T-helper 2 cell treated with Interferon-gamma antibody and Interleukin-4, amounts not matched to agents 100 ng/mL and 5 ng/mL, for 36 hours (primary cell): Measurements from ENCODE around the gene NSDHL. TPM values are rescaled to one million over a fixed set of nuclear protein-coding genes. Genes with fewer than 3 reads are reported as not detected.
"Not testable (repeated sequence)": the region's sequence is repeated elsewhere in the genome, so short reads cannot be mapped to it uniquely, and the experiment has no call there.

Source experiments
- intact Hi-C: fragments of 100-400 bp; cut with micrococcal nuclease; formaldehyde crosslinking; loops from one replicate; pipeline ENCODE4 v1.15.1; 2023
- total RNA-seq: library from RNA; stranded (reverse); gene quantifications from 2 replicates; pipeline ENCODE4 v1.2.3, GENCODE V29; 2022

The NSDHL gene
- 14.6 and 14.8 TPM in 2 replicates for total RNA-seq

DNA sequence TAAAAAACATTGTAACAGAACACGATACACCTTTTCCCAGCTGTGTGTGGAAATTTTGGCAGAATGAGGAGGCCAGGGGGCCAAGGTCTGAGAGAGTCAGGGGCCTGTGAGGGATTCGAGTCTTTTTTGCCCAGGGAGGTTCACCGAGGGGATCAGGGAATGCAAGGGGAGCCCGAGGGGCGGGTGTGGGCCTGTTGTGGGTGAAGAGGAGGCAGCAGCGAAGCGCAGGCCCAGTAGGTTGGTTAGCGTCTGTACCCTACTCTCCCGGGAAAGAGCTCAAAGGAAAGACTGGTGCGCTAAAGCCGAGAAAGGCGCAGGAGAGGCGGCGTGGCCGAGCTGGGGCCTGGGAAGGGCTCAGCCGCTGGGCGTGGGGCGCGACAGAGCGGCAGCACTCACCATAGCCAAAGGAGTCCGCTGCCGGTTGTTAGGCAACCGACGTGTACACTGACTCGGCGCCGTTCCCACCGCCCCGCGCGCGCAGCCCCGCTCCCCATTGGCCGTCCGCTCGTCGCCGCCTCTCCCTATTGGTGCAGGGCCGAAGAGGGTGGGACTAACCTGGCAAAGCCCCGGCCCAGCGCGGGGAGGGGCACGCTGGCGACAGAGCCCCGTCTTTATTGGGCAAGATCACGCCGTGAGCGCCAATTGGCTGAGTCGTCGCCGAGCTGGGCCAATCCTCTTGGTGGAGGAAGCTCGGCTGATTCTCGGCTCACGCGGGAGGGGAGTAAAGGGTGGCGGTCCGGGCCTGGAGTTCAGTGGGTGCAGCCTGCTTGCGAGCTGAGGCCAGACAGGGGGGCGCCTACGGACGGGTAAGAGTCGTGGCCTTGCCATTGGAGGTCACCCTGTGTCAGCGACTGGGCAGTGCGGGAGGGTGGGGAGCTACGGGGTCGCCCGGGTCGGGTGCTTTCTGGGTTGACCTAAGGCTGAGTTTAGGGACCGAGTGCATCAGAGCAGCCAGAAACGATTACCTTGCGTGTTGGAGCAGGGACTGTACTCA, at the start of gene NSDHL, which contains the start of gene CETN2:
Gene NSDHL (plus strand): TSS at position 752 of the 994 bp plus-strand sequence. CDS start 15,262 bp downstream, outside the sequence.
Gene CETN2 (minus strand): TSS at position 446 of the 994 bp plus-strand sequence. CDS start 47 bp downstream, at position 399.
- intact Hi-C loops, result loop anchor here (5.0 kb wide), 2 partner anchors 1433 to 1848 kb away; partner anchors contain the start of genes HMGB3 and VMA21

- intact Hi-C loops, result not testable (repeated sequence)
Observed at GRCh38 chrX:152787062-152787461, 43.8 kb upstream of the NSDHL start.

DNA sequence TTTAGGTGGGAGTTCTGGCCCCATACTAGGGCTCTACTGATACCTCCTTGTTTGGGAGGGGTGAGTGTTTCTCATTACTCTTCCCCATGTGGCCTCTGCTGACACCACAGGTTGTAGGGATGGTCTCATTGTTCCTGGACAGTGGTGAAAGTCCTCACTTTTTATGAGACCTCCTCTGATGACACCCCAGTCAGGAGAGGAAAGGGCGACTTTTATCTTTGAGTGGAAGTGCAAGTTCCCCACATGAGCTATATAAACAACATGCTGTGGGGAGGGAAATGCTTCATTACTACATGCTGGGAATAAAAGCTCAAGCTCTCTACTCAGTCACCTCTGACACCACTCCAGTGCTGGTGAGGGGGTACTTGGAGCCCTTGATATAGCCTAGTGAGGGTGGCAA, 31.9 kb upstream of the NSDHL start:
- intact Hi-C loops, result no loop called here

- intact Hi-C loops, result no loop called here
Observed at GRCh38 chrX:152806035-152806434, 24.8 kb upstream of the NSDHL start.

DNA sequence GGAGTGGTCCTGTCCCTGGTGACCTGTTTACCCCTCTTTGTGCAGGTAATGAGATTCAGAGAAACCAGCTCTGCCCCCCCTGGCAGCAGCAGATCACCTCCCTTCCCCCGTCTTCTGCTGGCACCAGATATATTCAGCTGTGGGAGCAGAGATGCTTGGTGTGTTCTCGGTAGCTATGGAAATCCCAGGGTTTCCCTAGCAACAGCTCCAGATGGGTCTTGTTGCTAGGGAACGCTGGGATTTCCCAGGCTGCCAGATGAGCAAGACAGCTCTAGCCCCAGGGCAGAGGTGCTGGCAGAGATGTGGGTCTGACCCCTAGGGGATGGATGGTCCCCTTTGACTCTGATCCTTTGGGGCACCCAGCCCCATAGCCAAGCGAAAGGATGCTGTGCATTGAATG, 20.5 kb upstream of the NSDHL start:
- intact Hi-C loops, result no loop called here

DNA sequence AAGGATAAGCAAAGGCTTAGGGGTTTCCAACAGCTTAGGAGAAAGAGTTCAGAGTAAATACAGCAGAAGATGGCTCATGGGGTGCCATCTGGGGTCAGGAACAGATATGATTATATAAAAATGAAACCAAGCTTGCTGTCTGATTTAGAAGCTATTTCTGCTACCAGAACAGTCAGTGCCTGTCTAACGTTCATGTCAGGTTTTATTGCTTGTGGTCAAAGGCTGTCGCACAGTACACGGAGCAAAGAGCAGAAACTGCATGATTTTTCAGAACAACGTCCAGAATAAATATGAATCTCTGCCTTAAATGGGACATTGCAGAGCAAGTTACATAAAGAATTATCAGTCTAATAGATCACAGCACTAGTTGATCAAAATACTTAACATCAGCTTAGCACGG, 17.7 kb upstream of the NSDHL start:
- intact Hi-C loops, result no loop called here

DNA sequence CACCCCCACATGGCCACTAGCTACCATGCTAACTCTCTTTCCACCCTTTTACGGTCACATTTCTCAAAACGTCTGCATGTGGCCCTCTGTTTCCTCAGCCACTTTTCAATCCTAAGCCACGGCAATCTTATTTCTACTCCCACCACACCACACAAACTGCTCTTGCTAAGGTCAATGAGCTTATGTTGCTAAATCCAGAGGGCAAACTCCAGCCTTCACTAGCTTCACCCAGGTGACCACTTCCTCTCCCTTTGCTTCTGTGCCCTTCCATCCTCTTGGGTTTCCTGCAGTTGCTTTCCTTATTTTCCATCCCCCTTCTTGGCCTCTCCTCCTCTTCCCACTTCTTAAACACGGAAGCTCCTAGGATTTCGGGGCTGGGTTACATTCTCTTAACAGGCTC, 16.8 kb upstream of the NSDHL start:
- intact Hi-C loops, result no loop called here

DNA sequence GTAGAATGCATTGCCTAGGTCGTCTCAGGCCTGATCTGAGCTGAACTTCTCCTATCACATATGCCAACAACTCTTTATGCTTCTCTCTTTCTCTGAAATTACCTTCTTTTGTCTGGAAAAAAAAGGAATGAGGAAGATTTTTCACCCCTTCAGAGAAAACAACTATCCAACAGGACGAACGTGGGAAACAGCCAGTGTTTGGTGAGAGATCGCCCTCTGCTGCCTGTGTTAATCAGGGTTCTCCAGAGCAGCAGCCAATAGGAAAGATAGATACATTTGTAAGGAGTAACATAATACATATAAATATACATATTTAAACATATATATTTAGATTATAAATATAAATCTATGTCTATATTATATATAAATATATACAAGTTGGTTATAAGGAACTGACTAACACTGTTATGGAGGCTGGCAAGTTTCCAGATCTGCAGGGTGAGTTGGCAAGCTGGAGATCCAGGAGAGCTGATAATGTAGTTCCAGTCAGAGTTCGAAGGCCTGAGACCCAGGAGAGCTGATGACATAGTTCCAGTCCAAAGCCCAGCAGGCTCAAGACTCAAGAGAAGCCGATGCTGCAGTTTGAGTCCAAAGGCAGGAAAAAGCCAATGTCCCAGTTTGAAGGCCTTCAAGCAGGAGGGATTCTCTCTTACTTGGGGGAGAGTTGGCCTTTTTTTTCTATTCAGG, 13.6 kb upstream of the NSDHL start:
- intact Hi-C loops, result no loop called here

DNA sequence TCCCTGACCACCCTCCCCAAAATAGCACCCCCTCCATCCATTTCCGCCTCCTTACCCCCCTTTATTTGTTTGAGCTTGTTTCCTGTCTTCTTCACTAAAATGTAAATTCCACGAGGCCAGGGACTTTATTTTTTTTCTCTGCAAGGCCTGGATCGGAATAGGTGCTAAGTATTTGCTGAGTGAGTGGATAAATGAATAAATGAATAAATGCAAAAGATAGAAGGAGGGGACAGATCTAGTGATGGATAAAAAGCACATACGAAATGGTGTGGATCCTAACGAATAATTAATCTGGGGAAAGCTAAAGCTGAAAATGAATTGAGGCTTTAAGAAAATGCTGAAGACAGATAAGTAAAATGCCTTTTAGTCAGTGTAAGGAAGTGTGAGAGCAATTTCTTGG, 12.5 kb upstream of the NSDHL start:
- intact Hi-C loops, result no loop called here

GRCh38 chrX:152819266-152819665, 11.6 kb upstream of the NSDHL start:
- intact Hi-C loops, result no loop called here

- intact Hi-C loops, result no loop called here
Observed at GRCh38 chrX:152819732-152820131, 11.1 kb upstream of the NSDHL start.

DNA sequence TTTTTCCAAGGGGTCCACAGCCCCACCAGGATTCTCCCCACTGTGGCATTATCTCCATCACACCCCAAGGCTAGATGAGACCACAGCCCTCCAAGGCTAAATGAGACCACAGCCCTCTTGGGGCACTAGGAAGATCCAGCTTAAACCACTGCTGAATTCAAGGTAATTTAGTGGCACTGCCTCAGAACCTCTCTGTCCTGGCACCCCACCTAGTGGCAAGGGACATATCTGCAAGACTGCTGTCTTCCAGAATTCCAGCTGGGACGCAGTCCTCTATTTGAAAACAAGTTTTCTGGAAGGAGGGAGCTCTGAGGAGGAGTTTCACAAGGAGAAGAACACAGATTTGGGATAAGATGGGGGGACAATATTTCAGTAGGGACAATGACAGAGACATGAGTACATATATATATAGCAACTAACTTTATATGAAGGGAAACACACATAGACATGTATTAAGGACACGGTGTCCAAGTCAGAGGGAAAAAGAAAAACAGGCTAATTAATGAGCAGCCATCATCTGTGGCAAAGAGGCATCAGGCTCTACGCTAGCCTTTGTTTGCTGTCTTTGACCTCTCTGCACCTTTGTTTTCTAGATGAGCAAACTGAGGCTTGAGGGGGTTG, 9.6 kb upstream of the NSDHL start:
- intact Hi-C loops, result no loop called here

DNA sequence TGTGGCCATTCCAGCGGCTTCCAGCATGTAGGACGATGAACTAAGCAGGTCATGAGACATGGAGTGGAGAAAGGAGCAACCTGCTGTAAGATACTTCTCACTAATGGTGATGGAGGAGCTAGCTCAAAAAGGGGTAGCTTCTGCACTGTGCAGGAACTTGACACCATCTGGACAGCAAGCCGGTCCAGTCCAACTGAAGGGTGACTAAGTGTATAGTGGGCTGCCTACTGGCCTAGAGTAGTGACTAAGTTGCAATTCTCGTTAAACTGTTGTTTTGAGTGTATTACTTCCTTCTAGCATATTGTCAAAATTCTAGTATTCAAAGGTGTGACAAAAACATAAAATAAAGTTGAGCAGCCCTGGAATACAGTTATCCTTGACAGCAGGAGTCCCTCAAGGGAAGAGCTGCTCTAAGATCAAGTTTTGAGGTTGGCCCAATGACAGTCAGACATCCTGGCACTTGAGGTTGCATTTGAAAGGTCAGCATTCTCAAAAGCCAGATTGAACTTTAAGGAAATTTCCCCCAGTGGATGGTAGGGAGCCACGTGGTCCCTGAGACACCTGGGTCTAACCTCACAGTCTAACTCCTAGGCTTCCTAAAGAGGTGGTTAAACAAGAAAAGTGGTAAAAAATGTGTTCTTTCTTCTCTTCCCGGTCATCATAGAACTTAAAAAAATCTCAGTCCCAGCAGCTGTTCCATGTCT, 8.3 kb upstream of the NSDHL start:
- intact Hi-C loops, result no loop called here

GRCh38 chrX:152823657-152824056, 7.2 kb upstream of the NSDHL start:
- intact Hi-C loops, result no loop called here

DNA sequence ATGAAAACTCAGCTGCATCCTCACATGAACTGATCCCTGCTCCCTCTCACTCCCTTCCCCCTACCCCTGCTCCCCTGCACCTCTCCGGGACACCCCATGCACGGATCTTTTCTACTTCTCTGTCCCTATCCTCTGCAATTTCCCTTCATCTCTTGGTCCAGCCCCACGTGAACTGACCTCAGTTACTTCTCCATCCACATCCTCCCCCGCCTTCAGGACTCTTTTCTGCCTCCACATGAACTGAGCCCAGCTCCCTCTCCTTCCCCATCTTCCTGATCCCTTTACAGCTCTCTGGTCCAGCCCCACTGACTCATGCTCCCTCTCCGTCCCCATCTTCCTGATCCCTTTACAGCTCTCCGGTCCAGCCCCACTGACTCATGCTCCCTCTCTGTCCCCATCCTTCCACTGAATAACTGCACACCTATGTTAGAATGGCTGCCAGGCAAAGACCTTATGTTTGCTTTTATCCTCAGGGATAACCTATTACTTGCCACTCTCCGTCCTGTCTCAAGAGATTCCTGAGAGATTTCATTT, 6.0 kb upstream of the NSDHL start:
- intact Hi-C loops, result no loop called here

DNA sequence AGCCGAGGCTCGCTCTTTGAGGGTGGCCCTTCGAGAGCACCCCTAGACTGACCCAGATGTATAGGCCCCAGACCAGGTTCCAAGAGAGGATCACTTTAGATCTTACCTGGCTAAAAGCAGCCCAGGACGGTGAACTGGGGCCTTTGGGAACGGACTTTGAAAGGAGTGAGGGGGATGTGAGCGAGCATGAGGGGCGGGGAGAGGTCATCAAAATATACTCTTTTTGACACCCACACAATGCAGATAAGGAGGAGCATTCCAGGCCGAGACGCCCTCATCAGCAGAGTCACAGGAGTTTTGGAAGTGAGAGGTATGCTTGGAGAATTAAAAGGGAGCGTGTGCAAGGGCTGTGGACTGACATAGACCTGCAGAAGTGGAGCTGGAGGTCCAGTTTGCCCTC, 528 bp downstream of the NSDHL start:
- intact Hi-C loops, result loop anchor here (5.0 kb wide), 2 partner anchors 1434 to 1849 kb away; partner anchors contain the start of genes HMGB3 and VMA21

GRCh38 chrX:152832520-152832919, 1.7 kb downstream of the NSDHL start:
- intact Hi-C loops, result loop anchor here (5.0 kb wide), 2 partner anchors 1435 to 1850 kb away; partner anchors contain the start of genes HMGB3 and VMA21

GRCh38 chrX:152833378-152833777, 2.5 kb downstream of the NSDHL start:
- intact Hi-C loops, result loop anchor here (5.0 kb wide), 2 partner anchors 1436 to 1851 kb away; partner anchors contain the start of genes HMGB3 and VMA21

- intact Hi-C loops, result not testable (repeated sequence)
Observed at GRCh38 chrX:152835470-152835869, 4.6 kb downstream of the NSDHL start.

DNA sequence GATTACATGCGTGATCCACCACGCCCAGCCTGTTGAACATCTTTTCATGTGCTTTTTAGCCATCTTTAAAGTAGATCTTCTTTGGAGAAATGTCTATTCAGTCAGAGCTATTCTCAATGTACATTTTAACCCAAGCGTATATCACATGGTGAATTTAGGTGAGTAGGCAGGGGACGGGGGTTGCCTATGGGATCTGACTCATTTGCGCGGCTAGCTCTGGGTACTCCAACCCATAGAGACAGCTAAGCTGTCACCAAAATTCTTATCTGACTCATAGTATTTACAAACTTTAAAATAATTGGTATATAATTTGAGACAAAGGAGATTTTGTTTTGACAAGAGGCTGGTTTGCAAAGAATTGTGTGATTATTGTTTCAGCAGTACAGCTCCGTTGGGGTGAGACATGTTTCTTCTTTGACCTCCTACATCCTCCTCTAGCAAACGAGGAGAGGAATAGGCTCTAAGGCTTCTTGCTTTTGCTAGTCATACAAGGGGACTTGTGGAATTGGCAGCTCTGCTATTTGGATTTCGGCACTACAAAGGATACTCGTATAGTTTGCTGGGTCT, 12.0 kb downstream of the NSDHL start:
- intact Hi-C loops, result no loop called here
